Measurements from ENCODE around the gene SNAP91.
"Not testable (repeated sequence)": the region's sequence is repeated elsewhere in the genome, so short reads cannot be mapped to it uniquely, and the experiment has no call there.

GRCh38 chr6:83752375-83752774, 43.5 kb upstream of the SNAP91 start:
- TF ChIP-seq EGR1 (IDR thresholded peaks at IDR 0.05; ENCODE audit: borderline replicate concordance, low read depth, low read length); CHD2 (IDR thresholded peaks at IDR 0.05; ENCODE audit: low read length): not testable (repeated sequence)
